SKM-1 treated with dmso at 0.1 percent for 144 hours (cell line): ENCODE data around the gene RMI1.

Experiments
- DNase-seq: peaks from one replicate; lab custom pipeline; 2025; ENCODE audit not compliant: unreplicated experiment; lab: John Stamatoyannopoulos, UW

RMI1 gene

DNA sequence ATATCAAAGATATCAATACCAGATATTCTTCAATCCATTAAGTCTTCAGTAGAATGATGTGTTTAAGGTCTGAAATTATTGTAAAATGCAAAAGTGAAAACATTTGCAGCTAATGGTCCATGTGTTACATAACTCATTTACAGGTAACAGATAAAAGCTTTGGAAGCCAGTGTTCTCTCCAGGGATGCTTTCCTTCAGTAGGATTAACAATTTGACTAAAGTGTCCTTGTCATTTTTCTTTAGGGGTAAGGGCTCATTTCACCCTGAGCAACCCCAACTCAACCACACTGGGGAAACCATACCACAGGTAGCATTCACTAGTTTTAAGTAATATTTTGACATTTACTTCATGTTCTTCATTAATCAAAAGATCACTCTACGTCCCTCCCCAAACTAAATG is 13.5 kb upstream of the RMI1 start:
- DNase-seq, result no peak

DNA sequence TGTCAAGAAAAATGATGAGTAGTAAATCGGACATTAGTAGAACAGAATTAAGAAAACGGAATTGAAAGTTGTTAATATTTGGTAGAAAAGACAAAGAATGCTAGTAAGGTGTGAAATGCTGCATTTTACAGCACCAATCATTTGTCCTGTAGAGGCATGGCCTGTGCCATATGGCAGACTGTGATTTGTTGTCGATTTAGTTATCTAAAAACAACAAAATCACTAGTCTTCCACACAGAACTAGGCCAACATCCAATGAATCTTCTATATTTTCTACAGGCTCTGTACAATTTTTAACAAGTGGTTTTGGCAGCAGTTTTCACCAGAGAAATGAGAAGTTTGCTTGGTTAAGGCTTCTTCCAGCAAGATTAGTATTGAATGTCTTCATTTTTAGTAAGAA is 11.0 kb upstream of the RMI1 start:
- DNase-seq, result no peak

DNA sequence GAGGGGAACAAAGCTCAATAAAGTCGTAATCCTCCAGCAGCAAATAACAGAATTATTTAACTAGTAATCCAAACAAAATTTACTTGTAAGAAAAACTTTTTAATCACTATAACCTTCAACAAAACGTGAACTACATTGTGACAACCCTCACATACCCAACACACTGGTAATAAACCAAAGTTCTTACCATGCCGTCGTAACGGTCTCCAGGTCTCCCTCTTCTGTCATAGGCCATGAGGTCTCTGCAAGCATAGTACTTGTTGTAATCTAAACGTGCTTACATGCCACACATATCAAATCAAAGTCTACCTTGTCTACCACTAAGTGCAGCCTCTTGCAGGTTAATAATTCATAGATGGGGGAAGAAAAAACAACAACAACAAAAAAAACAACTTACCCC is 9.1 kb upstream of the RMI1 start:
- DNase-seq, result no peak

DNA sequence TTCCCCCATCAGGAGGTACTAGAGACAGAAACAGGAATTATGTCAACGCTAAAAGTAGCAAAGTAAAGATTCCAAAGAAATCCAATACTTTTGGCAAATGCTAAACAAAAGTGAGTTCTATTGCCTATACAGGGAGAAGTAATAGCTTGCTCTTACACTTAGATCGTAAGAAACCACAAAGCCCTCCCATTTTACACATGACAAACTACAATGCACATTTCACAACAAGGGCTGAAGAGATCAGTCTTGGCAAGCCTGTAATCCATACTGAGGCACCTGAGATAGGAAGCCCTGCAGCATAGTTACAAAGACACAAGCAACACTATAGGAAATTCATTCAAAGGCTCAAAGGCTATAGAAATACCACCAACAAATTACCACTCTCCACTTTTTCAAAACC is 8.3 kb upstream of the RMI1 start:
- DNase-seq, result no peak

DNA sequence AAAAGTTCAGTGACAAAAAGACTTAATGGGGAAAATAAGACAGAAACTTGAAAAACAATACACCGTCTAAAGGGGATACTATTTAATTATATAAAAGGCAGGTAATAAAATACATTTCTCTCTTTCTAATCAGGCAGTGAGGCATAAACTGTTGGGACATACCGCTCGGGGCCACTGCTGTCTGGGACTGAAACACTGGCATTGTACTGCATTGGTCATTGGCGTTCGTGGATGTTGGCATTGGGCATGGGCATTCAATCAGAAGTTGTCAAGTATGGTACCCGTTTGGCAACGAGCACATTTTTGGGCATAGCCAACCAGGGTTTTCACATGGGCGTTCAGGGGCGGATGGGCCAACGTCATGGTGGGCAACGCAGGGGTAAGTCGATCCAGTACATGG is 5.3 kb upstream of the RMI1 start:
- DNase-seq, result no peak

DNA sequence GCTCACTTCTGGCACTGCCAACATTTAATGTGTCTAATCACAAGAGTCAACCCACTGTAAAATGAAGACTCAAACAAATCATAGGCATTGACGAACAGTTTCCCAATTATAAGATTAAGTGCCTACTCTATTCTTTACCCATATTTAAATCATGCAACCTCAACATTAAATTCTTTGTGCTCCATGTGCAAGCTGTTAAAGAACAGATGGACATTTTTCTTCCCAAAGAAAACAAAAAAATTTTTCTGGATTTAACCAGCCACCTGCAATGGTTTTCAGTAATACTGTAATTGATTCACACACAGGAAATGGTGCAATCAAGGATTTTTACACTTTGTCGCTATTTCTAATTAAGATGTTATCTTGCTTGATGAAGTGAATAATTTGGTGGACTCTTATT is 4.2 kb upstream of the RMI1 start:
- no peak for DNase-seq

DNA sequence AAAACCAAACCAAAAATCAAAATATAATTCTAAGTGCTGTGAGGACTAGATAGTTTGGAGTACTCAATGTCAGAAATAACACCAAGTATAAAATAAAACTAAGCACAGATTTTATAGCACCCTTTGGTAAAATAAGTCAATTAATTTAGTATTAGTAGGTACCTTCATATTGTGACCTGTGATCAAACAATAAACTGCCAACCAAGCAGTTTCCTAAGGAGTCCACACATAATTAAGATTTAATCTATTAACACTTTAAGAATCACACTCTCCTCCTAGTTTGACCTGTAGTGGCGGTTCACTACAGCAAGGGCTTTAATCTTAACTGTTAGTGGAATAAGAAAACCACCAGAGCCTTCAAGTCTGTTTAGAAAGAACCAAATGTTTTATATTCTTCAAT is 3.4 kb upstream of the RMI1 start:
- no peak for DNase-seq

DNA sequence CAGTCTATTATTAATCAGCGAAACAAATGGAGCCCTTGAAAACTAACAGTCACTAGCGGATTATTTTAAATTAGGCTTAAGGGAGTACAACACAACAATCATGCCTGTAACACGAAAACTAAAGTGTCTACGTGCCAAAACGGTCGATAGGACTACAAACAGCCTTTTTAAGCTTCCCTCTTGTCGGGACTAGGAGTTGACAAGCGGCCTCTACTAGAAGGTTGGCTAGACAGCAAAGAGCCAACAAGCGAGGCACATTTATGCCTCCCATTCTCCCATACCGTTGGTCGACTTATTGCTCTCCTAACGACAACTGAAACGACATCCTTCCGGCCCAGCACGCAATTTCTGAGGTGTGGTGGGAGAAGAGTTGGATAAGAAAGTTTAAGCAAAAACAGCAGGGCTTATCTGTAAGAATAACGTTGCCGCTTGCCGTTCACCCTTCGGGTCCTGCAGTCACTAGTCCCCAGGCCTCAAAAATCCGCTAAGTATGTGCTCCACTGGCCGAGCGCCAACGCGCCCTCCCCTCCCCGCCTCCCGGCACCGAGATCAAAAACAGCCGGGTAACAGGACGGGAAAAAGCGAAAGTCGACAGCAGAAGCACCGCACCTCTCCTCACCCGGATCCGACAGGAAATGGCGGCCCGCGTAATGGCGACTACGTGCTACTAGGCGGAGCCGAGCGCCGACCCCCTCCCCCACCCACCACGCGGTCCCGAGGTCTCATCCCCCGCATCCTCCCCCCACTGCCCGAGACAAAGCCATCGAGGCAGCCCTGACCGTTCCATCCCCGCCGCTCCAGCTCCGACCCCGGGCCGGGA is 1.4 kb upstream of the RMI1 start:
- DNase-seq, result peak; percentile 20

DNA sequence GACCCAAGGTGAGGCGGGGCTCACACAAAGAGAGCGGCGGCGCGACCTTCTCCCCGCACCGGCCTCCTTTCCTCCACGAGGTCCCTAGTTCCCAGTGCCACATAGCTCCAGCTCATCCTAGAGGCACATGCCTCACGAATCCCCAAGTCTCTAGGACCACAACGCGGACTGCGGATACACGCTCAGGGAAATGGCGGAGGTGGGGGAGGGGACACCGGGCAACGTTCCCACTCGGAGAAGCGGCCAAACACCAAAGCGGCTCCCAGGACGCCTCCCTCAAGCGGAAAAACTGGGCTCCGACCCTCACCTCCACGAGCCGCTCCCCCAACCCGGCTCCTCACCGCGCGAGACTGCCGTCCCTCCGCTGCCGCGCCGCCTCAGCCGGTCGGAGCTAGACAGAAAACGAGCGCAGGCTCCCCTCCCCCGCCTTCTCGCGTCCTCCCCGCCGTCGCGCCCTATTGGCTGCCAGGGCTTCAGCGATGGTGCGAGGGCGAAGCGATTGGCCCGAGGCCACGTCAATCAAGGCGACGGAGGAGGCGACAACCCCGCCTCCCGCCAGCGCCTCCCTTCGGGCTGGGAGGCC is 702 bp upstream of the RMI1 start, which contains the start of gene HNRNPK:
HNRNPK (minus strand) TSS at position 404 of the 583 bp plus-strand sequence. CDS start 1,963 bp downstream, outside the sequence.
- DNase-seq, result peak; percentile 62

DNA sequence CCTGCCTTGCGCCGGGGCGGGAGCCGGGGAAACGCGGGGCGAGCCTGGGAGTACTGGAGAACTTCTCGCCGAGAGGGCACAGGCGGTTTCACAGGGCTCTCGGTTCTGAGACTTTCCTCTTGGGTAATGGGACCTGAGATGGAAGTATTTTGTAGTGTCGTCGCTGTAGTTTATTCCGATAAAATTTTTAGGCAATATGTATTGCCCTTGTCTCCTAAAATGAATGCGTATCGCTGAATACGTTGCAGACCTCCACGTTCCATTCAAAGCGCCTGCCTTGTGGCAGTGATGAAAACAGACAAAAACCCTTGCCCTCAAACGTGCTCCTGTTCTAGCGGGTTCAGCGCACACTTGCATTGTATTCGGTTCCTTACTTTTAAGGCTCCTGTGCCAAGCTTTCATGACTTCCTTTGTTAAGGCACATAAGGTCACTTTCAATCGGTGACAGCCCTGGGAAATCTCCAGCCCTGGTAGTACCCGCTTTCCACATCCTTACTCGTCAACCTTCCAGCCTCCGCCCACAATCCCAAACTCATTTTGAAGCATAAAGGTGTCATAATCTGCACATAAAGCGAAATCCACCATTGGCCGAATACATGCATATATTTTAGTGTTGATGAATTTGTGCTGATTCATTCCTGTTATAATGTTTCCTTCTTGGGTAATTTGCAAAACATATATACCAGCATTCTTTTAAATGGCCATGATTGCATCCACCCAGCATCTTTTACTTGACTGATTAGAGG is 694 bp downstream of the RMI1 start:
- DNase-seq, result no peak

DNA sequence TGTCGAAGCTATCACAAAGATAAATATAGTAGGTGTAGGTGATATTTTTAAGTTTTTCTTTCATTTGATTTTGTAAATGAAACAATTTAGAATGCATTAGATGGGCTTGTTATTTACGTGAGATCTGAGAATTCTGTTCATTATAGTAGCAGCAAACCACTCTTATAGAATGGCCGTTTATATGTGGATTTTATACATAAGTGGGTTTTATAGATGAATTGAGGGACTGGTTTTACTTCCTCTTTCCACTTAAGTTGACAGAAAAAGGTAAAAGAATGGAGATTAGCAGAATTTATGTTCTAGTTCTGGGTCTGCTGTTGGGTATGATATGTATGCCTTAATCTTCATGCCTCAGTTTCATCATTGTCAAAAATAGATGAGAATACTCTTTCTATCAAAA is 5.6 kb downstream of the RMI1 start:
- DNase-seq, result no peak

DNA sequence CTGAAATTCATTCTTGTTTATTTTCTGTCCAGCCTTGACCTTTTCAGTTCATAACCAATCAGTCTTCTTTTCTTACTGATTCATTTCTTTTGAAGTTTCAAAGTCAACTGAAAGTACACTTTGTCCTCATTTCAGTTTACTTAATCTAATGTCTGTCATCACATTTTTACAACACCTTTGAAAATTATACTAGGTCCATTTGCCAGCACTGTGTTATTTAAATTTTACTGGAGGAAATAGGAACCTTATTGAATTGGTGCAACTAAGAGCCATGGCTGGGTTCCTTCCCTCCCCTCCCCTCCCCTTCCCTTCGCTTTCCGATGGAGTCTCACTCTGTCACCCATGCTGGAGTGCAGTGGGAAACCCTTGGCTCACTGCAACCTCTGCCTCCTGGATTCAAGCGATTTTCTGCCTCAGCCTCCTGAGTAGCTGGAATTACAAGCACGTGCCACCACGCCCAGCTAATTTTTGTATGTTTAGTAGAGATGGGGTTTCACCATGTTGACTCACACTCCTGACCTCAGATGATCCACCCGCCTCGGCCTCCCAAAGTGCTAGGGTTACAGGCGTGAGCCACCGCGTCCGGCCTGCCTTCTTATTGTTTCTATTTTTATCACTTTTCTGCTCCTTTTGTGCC is 6.3 kb downstream of the RMI1 start:
- no peak for DNase-seq

DNA sequence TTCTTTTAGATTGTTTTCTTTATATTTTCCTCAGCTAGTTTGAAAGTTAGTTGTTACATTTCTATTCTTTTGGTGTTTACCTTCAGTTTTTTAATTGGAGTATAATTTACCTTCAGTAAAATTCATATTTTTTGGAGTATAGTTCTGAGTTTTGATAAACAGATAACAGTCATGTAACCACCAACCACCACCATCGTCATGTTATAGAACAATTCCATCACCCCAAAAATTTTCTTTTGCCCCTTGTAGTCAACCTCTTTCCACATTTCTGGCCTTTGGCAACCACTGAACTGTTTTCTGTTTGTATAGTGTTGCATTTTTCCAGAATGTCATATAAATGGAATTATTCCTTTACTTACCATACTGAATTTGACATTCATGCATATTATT is 6.8 kb downstream of the RMI1 start:
- no peak for DNase-seq

DNA sequence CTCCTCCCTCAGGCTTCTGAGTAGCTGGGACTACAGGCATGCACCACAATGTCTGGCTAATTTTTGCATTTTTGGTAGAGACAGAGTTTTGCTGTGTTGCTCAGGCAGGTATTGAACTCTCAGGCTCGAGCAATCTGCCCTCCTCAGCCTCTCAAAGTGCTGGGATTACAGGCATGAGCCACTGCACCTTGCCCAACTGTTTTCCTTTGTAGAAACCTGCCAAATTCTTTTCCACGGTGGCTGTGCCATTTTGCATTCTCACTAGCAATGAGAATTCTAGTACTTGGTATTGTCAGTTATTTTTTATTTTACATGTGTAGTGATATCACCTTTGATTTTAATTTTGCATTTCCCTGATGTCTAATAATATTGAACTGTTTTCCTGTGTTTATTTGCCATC is 7.8 kb downstream of the RMI1 start:
- DNase-seq, result no peak

DNA sequence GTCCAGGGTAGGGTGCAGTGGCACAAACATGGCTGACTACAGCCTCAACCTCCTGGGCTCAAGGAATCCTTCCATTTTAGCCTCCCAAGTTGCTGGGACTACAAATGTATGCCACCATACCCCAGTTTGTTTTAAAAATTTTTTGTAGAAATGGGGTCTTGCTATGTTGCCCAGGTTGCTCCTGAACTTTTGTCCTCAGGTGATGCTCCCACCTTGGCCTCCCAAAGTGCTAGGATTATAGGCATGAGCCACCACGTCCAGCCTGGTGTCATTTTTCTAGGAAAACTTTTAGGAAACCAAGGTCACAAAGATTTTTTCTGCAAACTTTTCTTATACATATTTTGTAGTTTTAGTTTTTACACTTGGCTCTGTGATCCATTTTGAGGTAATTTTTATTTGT is 10.8 kb downstream of the RMI1 start:
- DNase-seq, result no peak

DNA sequence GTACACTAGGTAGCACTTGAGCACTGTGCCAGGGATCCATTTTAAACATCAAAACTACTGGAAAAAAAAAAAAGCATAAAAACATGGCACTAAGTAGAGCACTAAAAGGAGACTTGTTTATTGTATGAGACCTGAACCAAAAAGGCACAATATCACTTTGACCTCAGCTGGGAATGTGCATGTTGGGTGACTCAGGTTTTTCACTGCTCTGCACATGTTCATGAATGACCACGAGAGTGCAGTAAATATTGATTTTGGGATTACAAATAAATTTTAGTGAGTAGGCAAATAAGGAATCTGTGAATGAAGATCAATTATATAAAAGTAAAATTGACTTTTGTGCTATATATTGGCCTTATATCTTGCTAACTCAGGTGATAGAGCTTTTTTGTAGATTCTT is 11.8 kb downstream of the RMI1 start:
- no peak for DNase-seq

DNA sequence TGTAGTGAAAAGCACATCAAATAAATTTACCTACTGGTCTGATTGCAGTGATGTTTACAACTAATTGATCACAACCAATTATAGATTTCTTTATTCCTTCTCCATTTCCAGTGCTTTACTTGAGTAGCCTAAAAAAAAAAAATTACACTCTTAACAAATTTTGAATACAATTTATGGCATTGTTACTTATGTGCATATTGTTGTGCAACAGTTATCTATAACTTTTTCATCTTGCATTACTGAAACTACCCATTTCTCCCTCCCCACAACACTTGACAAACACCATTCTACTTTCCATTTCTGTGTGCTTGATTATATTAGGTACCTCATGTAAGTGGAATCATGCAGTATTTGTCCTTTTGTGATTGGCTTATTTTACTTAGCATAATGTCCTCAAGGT is 12.3 kb downstream of the RMI1 start:
- no peak for DNase-seq

DNA sequence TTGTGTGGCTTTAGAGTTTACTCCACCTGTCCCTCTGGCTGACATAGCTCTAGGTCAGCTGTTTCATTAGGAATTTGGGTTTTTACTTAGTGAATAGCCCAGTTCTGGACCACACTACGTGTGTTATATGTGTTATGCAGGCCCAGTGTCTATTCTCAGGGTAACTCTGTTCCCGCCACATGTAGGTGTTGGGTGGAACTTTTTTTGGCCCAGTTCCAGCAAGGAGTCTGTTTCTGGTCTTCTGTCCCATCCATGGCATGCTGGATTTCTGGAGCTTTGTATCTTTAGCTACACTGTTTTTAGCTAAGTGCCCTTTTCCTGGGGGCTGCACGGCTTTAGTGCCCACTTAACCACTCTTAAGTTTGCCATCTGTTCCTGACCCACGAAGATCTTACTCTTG is 15.5 kb downstream of the RMI1 start:
- no peak for DNase-seq

DNA sequence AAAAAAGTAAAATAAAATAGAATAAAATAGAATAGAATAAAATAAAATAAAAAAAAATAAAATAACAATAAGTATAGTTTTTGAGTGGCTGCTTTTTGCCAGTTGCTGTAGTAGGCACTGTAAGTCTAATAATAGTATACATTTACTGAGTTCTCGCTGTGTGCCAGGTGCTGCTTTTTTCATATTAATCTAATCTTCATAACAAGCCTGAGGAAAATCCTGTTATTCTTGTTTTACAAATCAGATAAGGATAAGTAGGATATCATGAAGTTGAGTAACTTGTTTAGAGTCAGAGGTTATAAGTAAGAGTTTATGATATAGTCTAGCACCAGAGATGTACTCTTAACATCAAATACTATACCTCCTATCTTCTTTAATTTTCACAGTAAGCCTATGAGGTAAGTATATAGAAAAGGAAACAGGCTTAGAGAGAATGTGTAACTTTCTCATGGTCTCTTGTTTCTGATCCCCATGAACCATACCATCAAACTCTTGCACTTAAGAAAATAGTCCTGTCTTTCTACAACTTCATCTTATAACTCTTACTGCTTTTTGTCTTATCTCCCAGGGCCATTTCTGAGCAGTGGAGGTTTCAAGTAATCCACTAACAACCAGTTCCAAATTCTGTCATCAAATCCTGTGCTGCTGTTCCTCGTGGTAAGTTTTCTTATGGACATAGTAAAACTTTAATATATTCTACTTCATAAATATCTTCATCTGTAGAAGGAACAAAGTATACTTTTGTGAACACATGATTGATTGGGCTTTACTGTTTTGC is 18.7 kb downstream of the RMI1 start:
- DNase-seq, result no peak

DNA sequence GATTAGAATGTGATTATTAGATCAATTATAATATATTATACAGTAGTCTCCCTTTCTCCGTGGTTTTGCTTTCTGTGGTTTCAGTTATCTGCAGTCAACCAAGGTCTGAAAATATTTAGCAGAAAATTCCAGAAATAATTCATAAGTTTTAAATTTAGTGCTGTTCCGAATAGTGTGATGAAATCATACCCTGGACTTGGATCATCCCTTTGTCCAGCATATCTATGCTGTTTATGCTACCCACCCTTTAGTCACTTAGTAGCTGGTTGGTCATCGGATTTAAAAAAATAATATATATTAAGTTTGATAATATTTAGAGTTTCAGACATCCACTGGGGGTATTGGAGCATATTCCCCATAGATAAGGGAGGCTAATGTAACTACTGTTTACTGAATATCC is 19.6 kb downstream of the RMI1 start:
- no peak for DNase-seq

DNA sequence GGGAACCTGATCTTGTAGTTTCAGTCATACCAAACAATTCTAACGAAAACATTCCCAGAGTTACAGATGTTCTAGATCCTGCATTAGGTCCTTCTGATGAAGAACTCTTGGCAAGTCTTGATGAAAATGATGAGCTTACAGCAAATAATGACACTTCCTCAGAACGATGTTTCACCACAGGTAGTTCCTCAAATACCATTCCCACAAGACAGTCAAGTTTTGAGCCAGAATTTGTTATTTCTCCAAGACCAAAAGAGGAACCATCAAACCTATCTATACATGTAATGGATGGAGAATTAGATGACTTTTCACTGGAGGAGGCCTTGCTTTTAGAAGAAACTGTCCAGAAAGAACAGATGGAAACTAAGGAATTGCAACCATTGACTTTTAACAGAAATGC is 21.0 kb downstream of the RMI1 start:
- DNase-seq, result peak; percentile 39
